HEK293 (cell line): Measurements from ENCODE around the gene AKT3.

Source experiments
- CTCF ChIA-PET: fragments of 350-600 bp; formaldehyde crosslinking; extraction: SDS; loops from one replicate; lab custom pipeline; 2021; ENCODE audit warnings: antibody characterized with exemption; lab: Yijun Ruan, JAX
- POLR2A ChIA-PET: fragments of 300-600 bp; formaldehyde crosslinking; extraction: SDS; loops from one replicate; lab custom pipeline; 2020; ENCODE audit warnings: antibody characterized with exemption, inconsistent platforms; lab: Yijun Ruan, JAX
- H3K27ac ChIP-seq: fragments of 200-500 bp; sonication (Bioruptor generic); 2 replicates; pipeline ENCODE4 v1.5.1; 2014; ENCODE audit warnings: low read depth, low read length, control low read depth, inconsistent platforms; ENCODE audit errors: extremely low read depth
- H3K36me3 ChIP-seq, 2 experiments: fragments of 200-500 bp in 1 of 2; sonication (Bioruptor generic) in 1 of 2; 1 replicate in 1 of 2; 2 replicates in 1 of 2; pipeline ENCODE4 v1.5.1; 2014 to 2017; ENCODE audit warnings: inconsistent platforms in 2 of 2, low read length in 2 of 2; ENCODE audit not compliant: control insufficient read depth in 2 of 2, insufficient read depth in 1 of 2
- H3K4me1 ChIP-seq: fragments of 200-500 bp; sonication (Bioruptor generic); 2 replicates; pipeline ENCODE4 v1.5.1; 2014; ENCODE audit warnings: mild to moderate bottlenecking, low read length, inconsistent platforms; ENCODE audit not compliant: control insufficient read depth, insufficient read depth
- H3K4me3 ChIP-seq: 2 replicates; pipeline ENCODE4 v1.5.1; 2011; ENCODE audit warnings: low read depth, mild to moderate bottlenecking, control low read depth, low read length, moderate library complexity
- H3K9me3 ChIP-seq: fragments of 200-500 bp; sonication (Bioruptor generic); 2 replicates; pipeline ENCODE4 v1.5.1; 2014; ENCODE audit warnings: low read depth, low read length, inconsistent platforms; ENCODE audit not compliant: control insufficient read depth, insufficient read depth
- GFI1B ChIP-seq: fragments of 450-650 bp; formaldehyde crosslinking; IDR thresholded peaks from 2 replicates; pipeline ENCODE4 v1.5.1; 2016; ENCODE audit warnings: missing biosample characterization, missing genetic modification characterization
- GLIS1 ChIP-seq: fragments of 450-650 bp; formaldehyde crosslinking; IDR thresholded peaks from 2 replicates; pipeline ENCODE4 v1.5.1; 2016; ENCODE audit warnings: missing biosample characterization, missing genetic modification characterization
- HOXA7 ChIP-seq: sonication (generic); formaldehyde crosslinking; IDR thresholded peaks from 2 replicates; pipeline ENCODE4 v1.8.1; 2022; ENCODE audit warnings: missing genetic modification reagents, borderline replicate concordance
- HOXC10 ChIP-seq: sonication (generic); formaldehyde crosslinking; IDR thresholded peaks from 2 replicates; pipeline ENCODE4 v1.8.1; 2023; ENCODE audit warnings: mild to moderate bottlenecking, missing genetic modification reagents
- HOXD13 ChIP-seq: sonication (generic); formaldehyde crosslinking; IDR thresholded peaks from 2 replicates; pipeline ENCODE4 v1.8.0; 2022; ENCODE audit warnings: missing genetic modification reagents, borderline replicate concordance
- KLF1 ChIP-seq: fragments of 450-650 bp; formaldehyde crosslinking; IDR thresholded peaks from 2 replicates; pipeline ENCODE4 v1.5.1; 2016; ENCODE audit warnings: missing biosample characterization, missing genetic modification characterization
- OVOL3 ChIP-seq: fragments of 450-650 bp; formaldehyde crosslinking; IDR thresholded peaks from 2 replicates; pipeline ENCODE4 v1.5.1; 2016; ENCODE audit warnings: missing biosample characterization, missing genetic modification characterization
- PRDM1 ChIP-seq: fragments of 450-650 bp; formaldehyde crosslinking; IDR thresholded peaks from 2 replicates; pipeline ENCODE4; 2016; ENCODE audit warnings: missing biosample characterization, missing genetic modification characterization
- PRDM10 ChIP-seq: fragments of 450-650 bp; formaldehyde crosslinking; IDR thresholded peaks from 2 replicates; pipeline ENCODE4 v1.5.1; 2016; ENCODE audit warnings: missing biosample characterization, missing genetic modification characterization
- SP2 ChIP-seq: fragments of 450-650 bp; formaldehyde crosslinking; IDR thresholded peaks from 2 replicates; pipeline ENCODE4 v1.5.1; 2016; ENCODE audit warnings: missing biosample characterization, missing genetic modification characterization
- ZBTB10 ChIP-seq: fragments of 450-650 bp; formaldehyde crosslinking; IDR thresholded peaks from 2 replicates; pipeline ENCODE4 v1.5.1; 2016; ENCODE audit warnings: missing biosample characterization, missing genetic modification characterization
- ZBTB20 ChIP-seq: fragments of 450-650 bp; formaldehyde crosslinking; IDR thresholded peaks from 2 replicates; pipeline ENCODE4 v1.5.1; 2016; ENCODE audit warnings: missing biosample characterization, missing genetic modification characterization
- ZNF112 ChIP-seq: fragments of 450-650 bp; formaldehyde crosslinking; IDR thresholded peaks from 2 replicates; pipeline ENCODE4 v1.5.0; 2017; ENCODE audit warnings: missing biosample characterization, missing genetic modification characterization
- ZNF140 ChIP-seq: fragments of 450-650 bp; formaldehyde crosslinking; IDR thresholded peaks from 2 replicates; pipeline ENCODE4 v1.5.1; 2016; ENCODE audit warnings: missing biosample characterization, missing genetic modification characterization
- ZNF184 ChIP-seq: fragments of 450-650 bp; IDR thresholded peaks from 2 replicates; pipeline ENCODE4 v1.5.1; 2018; ENCODE audit warnings: missing biosample characterization, mild to moderate bottlenecking, missing genetic modification characterization
- ZNF214 ChIP-seq: fragments of 450-650 bp; formaldehyde crosslinking; IDR thresholded peaks from 2 replicates; pipeline ENCODE4 v1.5.1; 2017; ENCODE audit warnings: missing biosample characterization, mild to moderate bottlenecking, missing genetic modification characterization, borderline replicate concordance
- ZNF26 ChIP-seq: fragments of 450-650 bp; formaldehyde crosslinking; IDR thresholded peaks from 2 replicates; pipeline ENCODE4 v1.5.1; 2016; ENCODE audit warnings: missing biosample characterization, missing genetic modification characterization
- ZNF37A ChIP-seq: fragments of 450-650 bp; IDR thresholded peaks from 2 replicates; pipeline ENCODE4 v1.5.1; 2018; ENCODE audit warnings: missing biosample characterization, missing genetic modification characterization
- ZNF501 ChIP-seq: fragments of 450-650 bp; formaldehyde crosslinking; IDR thresholded peaks from 2 replicates; pipeline ENCODE4 v1.5.1; 2016; ENCODE audit warnings: missing biosample characterization, missing genetic modification characterization
- ZNF549 ChIP-seq: fragments of 450-650 bp; IDR thresholded peaks from 2 replicates; pipeline ENCODE4 v1.5.1; 2018; ENCODE audit warnings: missing biosample characterization, missing genetic modification characterization, mild to moderate bottlenecking, inconsistent platforms, moderate library complexity
- ZSCAN23 ChIP-seq: fragments of 450-650 bp; formaldehyde crosslinking; IDR thresholded peaks from 2 replicates; pipeline ENCODE4 v1.5.1; 2016; ENCODE audit warnings: missing biosample characterization, missing genetic modification characterization
- TF ChIP-seq, protein P1 (sequence below): fragments of 450-650 bp; IDR thresholded peaks from 2 replicates; pipeline ENCODE4 v1.5.1; 2018; ENCODE audit warnings: missing biosample characterization, mild to moderate bottlenecking, missing genetic modification characterization
- TF ChIP-seq, protein P2 (sequence below): fragments of 450-650 bp; formaldehyde crosslinking; IDR thresholded peaks from 2 replicates; pipeline ENCODE4 v1.5.1; 2016; ENCODE audit warnings: missing biosample characterization, missing genetic modification characterization
- TF ChIP-seq, protein P3 (sequence below): fragments of 450-650 bp; formaldehyde crosslinking; IDR thresholded peaks from 2 replicates; pipeline ENCODE4 v1.5.1; 2017; ENCODE audit warnings: missing biosample characterization, missing genetic modification characterization

The AKT3 gene

GRCh38 chr1:243667591-243667990, 182.5 kb downstream of the AKT3 start:
- Histone ChIP-seq H3K27ac (no peak overlapping the region), H3K36me3 (peaks cover 3 to 8% of the 10 kb centered on the region in 2 experiments; a peak in 2 of 3 replicates), H3K4me1 (no peaks in the 10 kb centered on the region), H3K4me3 (no peak overlapping the region), H3K9me3 (no peaks in the 10 kb centered on the region)
- ChIA-PET CTCF (interaction anchor here (0.6 to 0.7 kb wide), 3 partner anchors 148 to 1679 kb away, joined by 3 to 4 read pairs (median 4); no protein-coding TSS in a partner anchor), POLR2A (no interaction called here)
- TF ChIP-seq ZBTB20 (no peak), ZNF140 (tag by site-specific recombination) (no peak), ZNF549 (no peak), HOXC10 (CRISPR knock-in tag) (no peak), OVOL3 (tag by site-specific recombination) (no peak), HOXD13 (CRISPR knock-in tag) (no peak), KLF1 (tag by site-specific recombination) (no peak)
- TF ChIP-seq, protein P1, sequence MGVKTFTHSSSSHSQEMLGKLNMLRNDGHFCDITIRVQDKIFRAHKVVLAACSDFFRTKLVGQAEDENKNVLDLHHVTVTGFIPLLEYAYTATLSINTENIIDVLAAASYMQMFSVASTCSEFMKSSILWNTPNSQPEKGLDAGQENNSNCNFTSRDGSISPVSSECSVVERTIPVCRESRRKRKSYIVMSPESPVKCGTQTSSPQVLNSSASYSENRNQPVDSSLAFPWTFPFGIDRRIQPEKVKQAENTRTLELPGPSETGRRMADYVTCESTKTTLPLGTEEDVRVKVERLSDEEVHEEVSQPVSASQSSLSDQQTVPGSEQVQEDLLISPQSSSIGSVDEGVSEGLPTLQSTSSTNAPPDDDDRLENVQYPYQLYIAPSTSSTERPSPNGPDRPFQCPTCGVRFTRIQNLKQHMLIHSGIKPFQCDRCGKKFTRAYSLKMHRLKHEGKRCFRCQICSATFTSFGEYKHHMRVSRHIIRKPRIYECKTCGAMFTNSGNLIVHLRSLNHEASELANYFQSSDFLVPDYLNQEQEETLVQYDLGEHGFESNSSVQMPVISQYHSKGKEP (tag by site-specific recombination), result no peak
- TF ChIP-seq, protein P2, sequence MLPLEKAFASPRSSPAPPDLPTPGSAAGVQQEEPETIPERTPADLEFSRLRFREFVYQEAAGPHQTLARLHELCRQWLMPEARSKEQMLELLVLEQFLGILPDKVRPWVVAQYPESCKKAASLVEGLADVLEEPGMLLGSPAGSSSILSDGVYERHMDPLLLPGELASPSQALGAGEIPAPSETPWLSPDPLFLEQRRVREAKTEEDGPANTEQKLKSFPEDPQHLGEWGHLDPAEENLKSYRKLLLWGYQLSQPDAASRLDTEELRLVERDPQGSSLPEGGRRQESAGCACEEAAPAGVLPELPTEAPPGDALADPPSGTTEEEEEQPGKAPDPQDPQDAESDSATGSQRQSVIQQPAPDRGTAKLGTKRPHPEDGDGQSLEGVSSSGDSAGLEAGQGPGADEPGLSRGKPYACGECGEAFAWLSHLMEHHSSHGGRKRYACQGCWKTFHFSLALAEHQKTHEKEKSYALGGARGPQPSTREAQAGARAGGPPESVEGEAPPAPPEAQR (tag by site-specific recombination), result no peak
- TF ChIP-seq, protein P3, sequence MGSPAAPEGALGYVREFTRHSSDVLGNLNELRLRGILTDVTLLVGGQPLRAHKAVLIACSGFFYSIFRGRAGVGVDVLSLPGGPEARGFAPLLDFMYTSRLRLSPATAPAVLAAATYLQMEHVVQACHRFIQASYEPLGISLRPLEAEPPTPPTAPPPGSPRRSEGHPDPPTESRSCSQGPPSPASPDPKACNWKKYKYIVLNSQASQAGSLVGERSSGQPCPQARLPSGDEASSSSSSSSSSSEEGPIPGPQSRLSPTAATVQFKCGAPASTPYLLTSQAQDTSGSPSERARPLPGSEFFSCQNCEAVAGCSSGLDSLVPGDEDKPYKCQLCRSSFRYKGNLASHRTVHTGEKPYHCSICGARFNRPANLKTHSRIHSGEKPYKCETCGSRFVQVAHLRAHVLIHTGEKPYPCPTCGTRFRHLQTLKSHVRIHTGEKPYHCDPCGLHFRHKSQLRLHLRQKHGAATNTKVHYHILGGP, result no peak

- no peak overlapping the region for H3K4me3 ChIP-seq
- POLR2A ChIA-PET, result no interaction called here
- TF ChIP-seq PRDM10 (tag by site-specific recombination), result no peak
- TF ChIP-seq ZNF501 (tag by site-specific recombination), result no peak
- no peak for TF ChIP-seq GFI1B (tag by site-specific recombination)
- no peak for TF ChIP-seq GLIS1 (tag by site-specific recombination)
- no peak for TF ChIP-seq SP2 (tag by site-specific recombination)
- no peak for TF ChIP-seq ZSCAN23
- no peak for TF ChIP-seq HOXA7 (CRISPR knock-in tag)
- TF ChIP-seq ZNF184 (tag by site-specific recombination), result no peak
- no peak for TF ChIP-seq ZNF26 (tag by site-specific recombination)
- no peak for TF ChIP-seq ZBTB10 (tag by site-specific recombination)
- TF ChIP-seq ZNF112 (tag by site-specific recombination), result no peak
- TF ChIP-seq PRDM1 (tag by site-specific recombination), result no peak
- no peak for TF ChIP-seq ZNF214 (tag by site-specific recombination)
- TF ChIP-seq ZNF37A (tag by site-specific recombination), result no peak
Observed at GRCh38 chr1:243667133-243667532, 182.9 kb downstream of the AKT3 start.

More at GRCh38 chr1:243667133-243667532, 182.9 kb downstream of the AKT3 start:
- H3K36me3 ChIP-seq, result peaks cover 3 to 8% of the 10 kb centered on the region in 2 experiments; a peak in 2 of 3 replicates
- no peak overlapping the region for H3K27ac ChIP-seq
- no peaks in the 10 kb centered on the region for H3K4me1 ChIP-seq
- H3K9me3 ChIP-seq, result no peaks in the 10 kb centered on the region
- CTCF ChIA-PET, result interaction anchor here (0.6 kb wide), 1 partner anchor 147 kb away, joined by 4 read pairs; no protein-coding TSS in a partner anchor
